Esophagus muscularis mucosa (tissue), 4 donors: Measurements from ENCODE around the gene TNF.

Experiments
- CTCF ChIP-seq, 3 experiments: fragments of 200-600 bp in 2 of 3; fragments of 450-650 bp in 1 of 3; sonication (generic) in 2 of 3; IDR thresholded peaks; one replicate each; pipeline ENCODE4 v1.5.1; 2017 to 2019; ENCODE audit warnings: antibody characterized with exemption in 3 of 3, mild to moderate bottlenecking in 2 of 3, moderate library complexity in 1 of 3
- EP300 ChIP-seq: sonication (generic); formaldehyde crosslinking; IDR thresholded peaks from one replicate; pipeline ENCODE4 v1.6.1; 2017; ENCODE audit warnings: antibody characterized with exemption
- POLR2A ChIP-seq: fragments of 450-650 bp; IDR thresholded peaks from one replicate; pipeline ENCODE4 v1.6.1; 2017; ENCODE audit warnings: antibody characterized with exemption, moderate library complexity, mild to moderate bottlenecking, low read depth
- POLR2AphosphoS5 ChIP-seq, 2 donors: sonication (generic); formaldehyde crosslinking; IDR thresholded peaks; one replicate each; pipeline ENCODE4 v1.6.1; 2017; ENCODE audit warnings: antibody characterized with exemption in 2 of 2

- no peak for TF ChIP-seq CTCF (IDR thresholded peaks at IDR 0.05)
- no peak for TF ChIP-seq EP300
- TF ChIP-seq POLR2A: no peak
- no peak for TF ChIP-seq POLR2AphosphoS5 (IDR thresholded peaks at IDR 0.05)
These were observed 2.2 kb downstream of the TNF start for GRCh38 chr6:31577579-31577966.
